ENCODE results near the gene CCT2.
"Not testable (repeated sequence)": the region's sequence is repeated elsewhere in the genome, so short reads cannot be mapped to it uniquely, and the experiment has no call there.

DNA sequence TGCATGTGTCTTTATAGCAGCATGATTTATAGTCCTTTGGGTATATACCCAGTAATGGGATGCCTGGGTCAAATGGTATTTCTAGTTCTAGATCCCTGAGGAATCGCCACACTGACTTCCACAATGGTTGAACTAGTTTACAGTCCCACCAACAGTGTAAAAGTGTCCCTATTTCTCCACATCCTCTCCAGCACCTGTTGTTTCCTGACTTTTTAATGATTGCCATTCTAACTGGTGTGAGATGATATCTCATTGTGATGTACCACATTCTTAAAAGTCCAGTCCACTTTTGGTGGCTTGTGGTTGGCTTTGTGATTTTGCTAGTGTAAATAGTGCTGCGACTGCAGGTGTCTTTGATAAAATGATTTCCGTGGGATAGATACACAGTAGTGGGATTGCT is 19.0 kb downstream of the CCT2 start:
- TF ChIP-seq, protein P1, sequence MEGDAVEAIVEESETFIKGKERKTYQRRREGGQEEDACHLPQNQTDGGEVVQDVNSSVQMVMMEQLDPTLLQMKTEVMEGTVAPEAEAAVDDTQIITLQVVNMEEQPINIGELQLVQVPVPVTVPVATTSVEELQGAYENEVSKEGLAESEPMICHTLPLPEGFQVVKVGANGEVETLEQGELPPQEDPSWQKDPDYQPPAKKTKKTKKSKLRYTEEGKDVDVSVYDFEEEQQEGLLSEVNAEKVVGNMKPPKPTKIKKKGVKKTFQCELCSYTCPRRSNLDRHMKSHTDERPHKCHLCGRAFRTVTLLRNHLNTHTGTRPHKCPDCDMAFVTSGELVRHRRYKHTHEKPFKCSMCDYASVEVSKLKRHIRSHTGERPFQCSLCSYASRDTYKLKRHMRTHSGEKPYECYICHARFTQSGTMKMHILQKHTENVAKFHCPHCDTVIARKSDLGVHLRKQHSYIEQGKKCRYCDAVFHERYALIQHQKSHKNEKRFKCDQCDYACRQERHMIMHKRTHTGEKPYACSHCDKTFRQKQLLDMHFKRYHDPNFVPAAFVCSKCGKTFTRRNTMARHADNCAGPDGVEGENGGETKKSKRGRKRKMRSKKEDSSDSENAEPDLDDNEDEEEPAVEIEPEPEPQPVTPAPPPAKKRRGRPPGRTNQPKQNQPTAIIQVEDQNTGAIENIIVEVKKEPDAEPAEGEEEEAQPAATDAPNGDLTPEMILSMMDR (conservative IDR thresholded peaks at IDR 0.05): not testable (repeated sequence)
- TF ChIP-seq ZFX (IDR thresholded peaks at IDR 0.05): not testable (repeated sequence)
